HFFc6 (cell line): Measurements from ENCODE around the gene BIRC3. TPM values are rescaled to one million over a fixed set of nuclear protein-coding genes. Genes with fewer than 3 reads are reported as not detected.

ENCODE experiments used
- DNase-seq: peaks from one replicate; pipeline ENCODE4 v3.0.0-alpha.2; 2018
- H3K27ac Mint-ChIP-seq: 2 replicates; pipeline ENCODE4 v1.8.0; 2020; ENCODE audit warnings: mild to moderate bottlenecking, mixed read lengths
- H3K27me3 Mint-ChIP-seq: 2 replicates; pipeline ENCODE4 v1.8.0; 2021; ENCODE audit warnings: mild to moderate bottlenecking, moderate library complexity, mixed read lengths; ENCODE audit not compliant: insufficient read depth
- H3K36me3 Mint-ChIP-seq: 2 replicates; pipeline ENCODE4 v1.8.0; 2021; ENCODE audit warnings: low read depth, mixed read lengths
- H3K4me1 Mint-ChIP-seq: 2 replicates; pipeline ENCODE4 v1.8.0; 2020; ENCODE audit warnings: low read depth, mixed read lengths
- H3K4me3 Mint-ChIP-seq: 2 replicates; pipeline ENCODE4 v1.8.0; 2020; ENCODE audit warnings: mild to moderate bottlenecking, moderate library complexity, mixed read lengths
- H3K9me3 Mint-ChIP-seq: 2 replicates; pipeline ENCODE4 v1.8.0; 2020; ENCODE audit warnings: mild to moderate bottlenecking, mixed read lengths
- total RNA-seq, 6 experiments: library from RNA; stranded (reverse); fragmentation: NEBNext Ultra II Directional; extraction: Animal tissue kit (Norgen Biotek cat#: 25700); gene quantifications; 2 replicates in 1 of 6; 3 replicates in 5 of 6; pipeline ENCODE4 v1.2.3, GENCODE V29; 2021
- TF ChIP-seq, protein P1 (sequence below): fragments of 200-600 bp; sonication (generic); IDR thresholded peaks from 2 replicates; pipeline ENCODE4 v1.5.0; 2021; ENCODE audit warnings: antibody characterized with exemption, mild to moderate bottlenecking

Gene BIRC3
- total RNA-seq, 6 experiments from 2014 or later = 0.35 to 0.66 (median 0.42) TPM

DNA sequence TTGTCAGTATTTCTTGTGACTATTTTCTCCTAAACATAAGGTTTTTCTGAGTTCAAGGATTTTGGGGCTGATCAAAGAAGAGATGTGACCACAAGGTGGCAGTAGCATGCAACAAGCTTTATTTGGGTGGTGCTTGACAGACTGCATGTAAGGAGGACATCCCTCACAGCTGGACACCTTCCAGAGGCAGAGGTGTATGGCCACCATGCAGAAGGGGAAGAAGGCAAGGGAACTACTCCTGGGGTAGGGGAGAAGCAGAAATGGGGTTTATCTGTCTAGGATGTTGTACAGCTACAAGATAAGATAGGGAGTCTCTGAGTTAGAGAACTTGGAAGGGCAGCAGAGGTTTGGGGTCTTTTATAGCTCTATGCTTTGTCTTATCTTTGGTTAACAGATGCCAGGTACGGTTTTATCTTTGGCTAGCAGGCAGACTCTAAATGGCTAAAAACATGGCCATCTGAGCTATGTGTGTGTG is 24.6 kb downstream of the BIRC3 start:
- peak; percentile 84 for DNase-seq
- H3K36me3 Mint-ChIP-seq = no peaks in the 10 kb centered on the region
- TF ChIP-seq, protein P1, sequence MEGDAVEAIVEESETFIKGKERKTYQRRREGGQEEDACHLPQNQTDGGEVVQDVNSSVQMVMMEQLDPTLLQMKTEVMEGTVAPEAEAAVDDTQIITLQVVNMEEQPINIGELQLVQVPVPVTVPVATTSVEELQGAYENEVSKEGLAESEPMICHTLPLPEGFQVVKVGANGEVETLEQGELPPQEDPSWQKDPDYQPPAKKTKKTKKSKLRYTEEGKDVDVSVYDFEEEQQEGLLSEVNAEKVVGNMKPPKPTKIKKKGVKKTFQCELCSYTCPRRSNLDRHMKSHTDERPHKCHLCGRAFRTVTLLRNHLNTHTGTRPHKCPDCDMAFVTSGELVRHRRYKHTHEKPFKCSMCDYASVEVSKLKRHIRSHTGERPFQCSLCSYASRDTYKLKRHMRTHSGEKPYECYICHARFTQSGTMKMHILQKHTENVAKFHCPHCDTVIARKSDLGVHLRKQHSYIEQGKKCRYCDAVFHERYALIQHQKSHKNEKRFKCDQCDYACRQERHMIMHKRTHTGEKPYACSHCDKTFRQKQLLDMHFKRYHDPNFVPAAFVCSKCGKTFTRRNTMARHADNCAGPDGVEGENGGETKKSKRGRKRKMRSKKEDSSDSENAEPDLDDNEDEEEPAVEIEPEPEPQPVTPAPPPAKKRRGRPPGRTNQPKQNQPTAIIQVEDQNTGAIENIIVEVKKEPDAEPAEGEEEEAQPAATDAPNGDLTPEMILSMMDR = peak; percentile 94
- no peak overlapping the region for H3K27ac Mint-ChIP-seq
- H3K9me3 Mint-ChIP-seq = no peaks in the 10 kb centered on the region
- H3K4me3 Mint-ChIP-seq = no peak overlapping the region
- H3K27me3 Mint-ChIP-seq = no peaks in the 10 kb centered on the region
- peaks cover 48% of the 10 kb centered on the region for H3K4me1 Mint-ChIP-seq

DNA sequence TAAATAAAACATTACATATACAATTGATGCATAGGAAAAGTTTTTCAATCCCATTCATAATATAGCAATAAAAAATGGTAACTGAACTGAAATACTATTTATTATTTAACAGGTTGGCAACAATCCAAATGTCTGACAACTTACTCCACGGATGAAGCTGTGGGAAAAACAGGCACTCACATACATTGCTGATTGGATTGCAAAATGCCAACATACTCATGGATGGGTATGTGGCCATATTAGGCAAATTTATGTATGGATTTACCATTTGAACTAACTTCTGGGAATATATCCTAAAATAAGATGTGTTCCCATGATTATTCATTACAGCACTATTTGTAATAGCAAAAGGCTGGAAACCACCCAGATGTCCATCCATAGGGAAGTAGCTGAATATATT is 26.5 kb downstream of the BIRC3 start:
- no peak overlapping the region for H3K27ac Mint-ChIP-seq
- H3K4me3 Mint-ChIP-seq = no peak overlapping the region
- no peaks in the 10 kb centered on the region for H3K27me3 Mint-ChIP-seq

DNA sequence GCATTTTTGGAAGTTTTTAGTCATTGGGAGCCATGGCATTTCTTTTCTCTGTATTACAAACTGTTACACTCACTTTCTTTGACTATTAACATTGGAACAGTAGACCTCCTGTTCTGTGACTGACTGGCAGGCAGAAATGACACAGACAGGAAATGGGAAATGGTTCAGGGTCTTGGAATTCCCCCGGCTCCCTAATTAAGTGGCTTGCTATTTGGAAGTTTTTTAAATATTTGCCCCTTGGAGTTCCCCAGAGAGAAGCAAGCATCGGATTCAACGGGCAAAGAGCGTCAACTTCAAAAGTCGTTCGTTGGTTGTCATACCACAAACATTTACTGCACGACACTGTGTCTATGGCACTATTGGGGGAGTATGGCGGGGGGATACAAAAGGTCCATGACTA is 28.6 kb downstream of the BIRC3 start:
- Mint-ChIP-seq H3K9me3 (no peaks in the 10 kb centered on the region), H3K36me3 (peaks cover 32% of the 10 kb centered on the region), H3K27ac (peak overlapping the region; percentile 100), H3K27me3 (no peaks in the 10 kb centered on the region), H3K4me3 (peak overlapping the region; percentile 93), H3K4me1 (peaks cover 63% of the 10 kb centered on the region)
- peak; percentile 47 for DNase-seq
- TF ChIP-seq, protein P1 = no peak

More for the DNA sequence above, 26.5 kb downstream of the BIRC3 start:
- Mint-ChIP-seq H3K36me3 (peaks cover 15% of the 10 kb centered on the region), H3K9me3 (no peaks in the 10 kb centered on the region), H3K4me1 (peaks cover 51% of the 10 kb centered on the region)
- no peak for DNase-seq
- TF ChIP-seq, protein P1 = no peak

DNA sequence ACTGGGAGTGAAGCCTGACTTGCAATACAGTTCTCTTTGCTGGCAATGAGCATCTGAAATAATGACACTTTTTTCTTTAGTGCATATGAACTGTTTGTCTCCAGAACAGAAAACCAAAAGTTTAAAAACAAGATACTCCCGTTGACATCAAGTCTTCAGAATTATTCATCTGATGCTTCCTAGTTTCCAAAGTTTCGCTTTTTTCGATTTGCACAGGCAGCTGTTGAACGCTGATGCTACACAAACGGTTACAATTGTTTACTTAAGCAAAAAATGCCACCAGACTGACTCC is 29.1 kb downstream of the BIRC3 start:
- no peak for DNase-seq
- Mint-ChIP-seq H3K27me3 (no peaks in the 10 kb centered on the region), H3K4me1 (peaks cover 66% of the 10 kb centered on the region), H3K27ac (peak overlapping the region; percentile 100), H3K9me3 (no peaks in the 10 kb centered on the region), H3K4me3 (peak overlapping the region; percentile 93), H3K36me3 (peaks cover 37% of the 10 kb centered on the region)
- TF ChIP-seq, protein P1 = no peak

DNA sequence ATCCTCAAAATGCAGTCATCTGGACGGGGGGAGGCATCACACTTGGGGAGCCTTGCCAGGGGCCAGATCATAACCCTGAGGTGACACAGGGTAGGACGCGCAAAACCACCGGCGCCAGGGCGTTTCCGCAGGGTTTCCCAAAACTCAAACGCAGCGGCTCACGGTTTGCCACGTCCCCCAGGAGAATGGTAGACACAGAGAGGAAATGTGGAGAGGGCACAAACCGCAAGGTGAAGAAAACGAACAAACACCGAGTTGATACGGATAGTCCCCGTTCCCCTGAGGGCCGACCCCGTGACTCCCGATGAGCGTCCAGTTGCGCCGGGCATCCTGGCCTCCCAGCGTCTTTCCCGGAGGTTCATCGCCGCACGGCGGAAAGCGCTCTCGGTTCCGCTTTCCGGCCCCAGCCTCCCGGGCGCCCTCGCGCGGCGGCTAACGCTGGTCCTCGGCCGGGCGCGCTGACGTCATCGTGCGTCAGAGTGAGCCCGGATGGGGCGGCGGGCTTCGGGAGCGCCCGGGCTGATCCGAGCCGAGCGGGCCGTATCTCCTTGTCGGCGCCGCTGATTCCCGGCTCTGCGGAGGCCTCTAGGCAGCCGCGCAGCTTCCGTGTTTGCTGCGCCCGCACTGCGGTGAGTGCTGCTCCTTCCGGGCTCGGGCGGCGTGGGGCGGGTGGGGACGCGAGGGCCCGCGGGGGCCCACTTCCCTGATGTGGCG is 29.6 kb downstream of the BIRC3 start, which contains the start of gene BIRC2:
BIRC2 (plus strand) TSS at position 467 of the 714 bp plus-strand sequence. CDS start 2,641 bp downstream, outside the sequence.
- H3K9me3 Mint-ChIP-seq = no peaks in the 10 kb centered on the region
- TF ChIP-seq, protein P1 = peak; percentile 84
- H3K36me3 Mint-ChIP-seq = peaks cover 42% of the 10 kb centered on the region
- H3K4me1 Mint-ChIP-seq = peaks cover 62% of the 10 kb centered on the region
- H3K27me3 Mint-ChIP-seq = no peaks in the 10 kb centered on the region
- peak; percentile 87 for DNase-seq
- peak within 1 kb of the TSS; percentile 93 for H3K4me3 Mint-ChIP-seq
- H3K27ac Mint-ChIP-seq = peak within 1 kb of the TSS; percentile 100
